T-cell (primary cell): ENCODE measurements around the gene ROR2. TPM values are rescaled to one million over a fixed set of nuclear protein-coding genes. Genes with fewer than 3 reads are reported as not detected.
A peak's percentile ranks its signal among the peaks of the same experiment; 100 is the strongest.
"Not testable (repeated sequence)": the region's sequence is repeated elsewhere in the genome, so short reads cannot be mapped to it uniquely, and the experiment has no call there.

Source experiments
- ATAC-seq, 4 experiments: fragments of 200-7000 bp in 3 of 4; fragments of 150-1000 bp in 1 of 4; cut with Tn5 transposase; replicated peaks in 1 of 4; 1 replicate in 3 of 4; 2 replicates in 1 of 4; pipeline ENCODE4 v1.10.0; 2021; ENCODE audit warnings: moderate library complexity in 3 of 4, mild to moderate bottlenecking in 2 of 4, moderate number of reproducible peaks in 1 of 4
- CTCF ChIA-PET, 2 donors: fragments of 300-600 bp; sonication (Branson Sonifier 250); formaldehyde crosslinking; loops; one replicate each; lab custom pipeline; 2022; ENCODE audit warnings: antibody characterized with exemption in 2 of 2; lab: Charles Lee
- POLR2A ChIA-PET, 2 donors: fragments of 300-600 bp; sonication (Branson Sonifier 250); formaldehyde crosslinking; loops; one replicate each; lab custom pipeline; 2022; ENCODE audit warnings: antibody characterized with exemption in 2 of 2; lab: Charles Lee
- DNase-seq, 35 experiments: peaks; one replicate each; pipeline versions ENCODE4 v3.0.0 to v3.0.0-alpha.2; 2013 to 2023
- H3K27ac ChIP-seq: one replicate; pipeline ENCODE4 v1.5.1; 2013; ENCODE audit warnings: low read length
- H3K27me3 ChIP-seq, 2 experiments: replicated peaks in 1 of 2; 1 replicate in 1 of 2; 2 replicates in 1 of 2; pipeline versions ENCODE4 v1.6.1 to v1.7.0; 2013; ENCODE audit warnings: low read length in 1 of 2, mixed read lengths in 1 of 2; ENCODE audit not compliant: control insufficient read depth in 2 of 2, insufficient read depth in 2 of 2; ENCODE audit errors: extremely low read depth in 1 of 2
- H3K36me3 ChIP-seq, 2 donors: 1 replicate in 1 of 2; 2 replicates in 1 of 2; pipeline versions ENCODE4 v1.6.1 to v1.7.0; 2013; ENCODE audit warnings: low read length in 1 of 2; ENCODE audit not compliant: control insufficient read depth in 2 of 2, insufficient read depth in 1 of 2; ENCODE audit errors: extremely low read depth in 1 of 2
- H3K4me1 ChIP-seq, 2 experiments: 1 replicate in 1 of 2; 2 replicates in 1 of 2; pipeline versions ENCODE4 v1.6.1 to v1.7.0; 2013; ENCODE audit warnings: low read length in 2 of 2, mixed read lengths in 1 of 2; ENCODE audit not compliant: insufficient read depth in 2 of 2, control insufficient read depth in 1 of 2; ENCODE audit errors: extremely low read depth in 1 of 2
- H3K4me3 ChIP-seq, 2 donors: 1 replicate in 1 of 2; 2 replicates in 1 of 2; pipeline versions ENCODE4 v1.5.1 to v1.7.0; 2013; ENCODE audit warnings: mild to moderate bottlenecking in 2 of 2, low read length in 1 of 2, moderate library complexity in 1 of 2; ENCODE audit not compliant: control insufficient read depth in 1 of 2; ENCODE audit errors: extremely low read depth in 1 of 2
- H3K9me3 ChIP-seq: 2 replicates; pipeline ENCODE4 v1.7.0; 2013
- H3K27ac Mint-ChIP-seq, 2 donors: one replicate each; pipeline ENCODE4 v1.8.0; 2020 to 2021; ENCODE audit warnings: mild to moderate bottlenecking in 2 of 2, mixed read lengths in 2 of 2
- H3K27me3 Mint-ChIP-seq, 2 donors: one replicate each; pipeline ENCODE4 v1.8.0; 2021 to 2022; ENCODE audit warnings: mixed read lengths in 2 of 2
- H3K36me3 Mint-ChIP-seq: one replicate; pipeline ENCODE4 v1.8.0; 2021; ENCODE audit warnings: mixed read lengths
- H3K4me1 Mint-ChIP-seq, 3 donors: one replicate each; pipeline ENCODE4 v1.8.0; 2020 to 2022; ENCODE audit warnings: mixed read lengths in 3 of 3, mild to moderate bottlenecking in 1 of 3
- H3K4me3 Mint-ChIP-seq, 3 donors: one replicate each; pipeline ENCODE4 v1.8.0; 2020 to 2022; ENCODE audit warnings: mild to moderate bottlenecking in 3 of 3, mixed read lengths in 3 of 3, moderate library complexity in 3 of 3
- H3K9me3 Mint-ChIP-seq, 3 donors: one replicate each; pipeline ENCODE4 v1.8.0; 2020 to 2022; ENCODE audit warnings: mixed read lengths in 3 of 3
- WGBS: methylation state at CpG from one replicate; pipeline ENCODE4 v1.1.5; 2013; ENCODE audit warnings: missing lambda C conversion rate; ENCODE audit not compliant: insufficient coverage; 5-methylcytosine and 5-hydroxymethylcytosine counted together
- total RNA-seq, 35 experiments: library from RNA in 6 of 35; stranded (reverse) in 6 of 35; fragments of 120-200 nt in 1 of 35; gene quantifications; one replicate each; pipeline versions ENCODE4 v1.2.1 to v1.2.4 and lab custom pipeline; 2013 to 2026

ROR2 gene
- total RNA-seq, 5 donors from 2014 or later (not counting 1 experiment from before 2014, with no cell fraction given): 0.07 to 0.28 (median 0.15) TPM; not detected in 1

- ChIA-PET CTCF (no interaction called here), POLR2A (no interaction called here)
- Histone ChIP-seq H3K4me1 (no peaks in the 10 kb centered on the region), H3K4me3 (no peak overlapping the region), H3K27ac (no peak overlapping the region), H3K9me3 (no peaks in the 10 kb centered on the region), H3K27me3 (peaks cover 0 to 3% of the 10 kb centered on the region in 2 experiments), H3K36me3 (no peaks in the 10 kb centered on the region)
- no peaks in the 10 kb centered on the region for H3K4me1 Mint-ChIP-seq
- ATAC-seq (no peak), DNase-seq (no peak)
- H3K27ac Mint-ChIP-seq: no peak overlapping the region
- H3K4me3 Mint-ChIP-seq: no peak overlapping the region
- no peaks in the 10 kb centered on the region for H3K36me3 Mint-ChIP-seq
- WGBS: no CpG with 5 or more reads among the region's 2 CpGs
- H3K9me3 Mint-ChIP-seq: no peaks in the 10 kb centered on the region
- peaks cover 8 to 21% of the 10 kb centered on the region in 2 donors for H3K27me3 Mint-ChIP-seq
Observed at GRCh38 chr9:91557327-91557726, 392.7 kb downstream of the ROR2 start.

- 100% methylated on average over 1 of the region's 2 CpGs for WGBS
- H3K36me3 ChIP-seq: no peaks in the 10 kb centered on the region
- Mint-ChIP-seq H3K27ac (no peak overlapping the region), H3K36me3 (no peaks in the 10 kb centered on the region), H3K4me1 (no peaks in the 10 kb centered on the region), H3K4me3 (no peak overlapping the region), H3K9me3 (no peaks in the 10 kb centered on the region), H3K27me3 (peaks cover 7 to 11% of the 10 kb centered on the region in 2 donors)
- H3K9me3 ChIP-seq: no peaks in the 10 kb centered on the region
- H3K27me3 ChIP-seq: no peaks in the 10 kb centered on the region
- DNase-seq: no peak
- ChIA-PET CTCF (no interaction called here), POLR2A (no interaction called here)
- H3K4me3 ChIP-seq: no peak overlapping the region
- no peak for ATAC-seq
- no peak overlapping the region for H3K27ac ChIP-seq
- H3K4me1 ChIP-seq: no peaks in the 10 kb centered on the region
Observed at GRCh38 chr9:91555132-91555531, 394.9 kb downstream of the ROR2 start.

GRCh38 chr9:91549177-91549576, 400.9 kb downstream of the ROR2 start:
- POLR2A ChIA-PET: no interaction called here
- Histone ChIP-seq H3K27ac (no peak overlapping the region), H3K4me1 (no peaks in the 10 kb centered on the region), H3K36me3 (no peaks in the 10 kb centered on the region), H3K27me3 (no peaks in the 10 kb centered on the region), H3K9me3 (no peaks in the 10 kb centered on the region), H3K4me3 (no peak overlapping the region)
- Mint-ChIP-seq H3K4me1 (no peaks in the 10 kb centered on the region), H3K27me3 (peaks cover 1 to 9% of the 10 kb centered on the region in 2 donors), H3K36me3 (no peaks in the 10 kb centered on the region), H3K9me3 (no peaks in the 10 kb centered on the region), H3K4me3 (no peak overlapping the region), H3K27ac (no peak overlapping the region)
- 87% methylated on average over 3 of the region's 5 CpGs for WGBS
- CTCF ChIA-PET: no interaction called here
- ATAC-seq: no peak
- DNase-seq: no peak

GRCh38 chr9:91547081-91547480, 402.9 kb downstream of the ROR2 start:
- Mint-ChIP-seq H3K9me3 (no peaks in the 10 kb centered on the region), H3K27ac (no peak overlapping the region), H3K36me3 (no peaks in the 10 kb centered on the region), H3K27me3 (peaks cover 3 to 9% of the 10 kb centered on the region in 2 donors), H3K4me3 (no peak overlapping the region), H3K4me1 (no peaks in the 10 kb centered on the region)
- H3K9me3 ChIP-seq: no peaks in the 10 kb centered on the region
- ChIA-PET POLR2A (no interaction called here), CTCF (no interaction called here)
- DNase-seq: no peak
- ATAC-seq: no peak
- H3K36me3 ChIP-seq: no peaks in the 10 kb centered on the region
- H3K27me3 ChIP-seq: no peaks in the 10 kb centered on the region
- no peak overlapping the region for H3K4me3 ChIP-seq
- H3K4me1 ChIP-seq: no peaks in the 10 kb centered on the region
- no peak overlapping the region for H3K27ac ChIP-seq
- 91% methylated on average over 1 of the region's 2 CpGs for WGBS

- H3K36me3 ChIP-seq: no peaks in the 10 kb centered on the region
- H3K4me3 ChIP-seq: no peak overlapping the region
- POLR2A ChIA-PET: no interaction called here
- no peaks in the 10 kb centered on the region for H3K4me1 ChIP-seq
- CTCF ChIA-PET: no interaction called here
- no peaks in the 10 kb centered on the region for H3K9me3 Mint-ChIP-seq
- no peak overlapping the region for H3K4me3 Mint-ChIP-seq
- no peak for DNase-seq
- H3K27me3 ChIP-seq: no peaks in the 10 kb centered on the region
- peaks cover 3 to 5% of the 10 kb centered on the region in 2 donors for H3K27me3 Mint-ChIP-seq
- ATAC-seq: no peak
- 96% methylated on average over 3 of the region's 4 CpGs for whole genome bisulfite sequencing
- no peaks in the 10 kb centered on the region for H3K36me3 Mint-ChIP-seq
- H3K27ac Mint-ChIP-seq: no peak overlapping the region
- no peak overlapping the region for H3K27ac ChIP-seq
- H3K4me1 Mint-ChIP-seq: no peaks in the 10 kb centered on the region
- H3K9me3 ChIP-seq: no peaks in the 10 kb centered on the region
Observed at GRCh38 chr9:91546574-91546973, 403.5 kb downstream of the ROR2 start.

GRCh38 chr9:91541734-91542133, 408.3 kb downstream of the ROR2 start:
- WGBS: no CpG with 5 or more reads among the region's 3 CpGs
- no peaks in the 10 kb centered on the region for H3K36me3 Mint-ChIP-seq
- POLR2A ChIA-PET: no interaction called here

GRCh38 chr9:91540506-91540905, 409.5 kb downstream of the ROR2 start:
- H3K9me3 ChIP-seq, H3K36me3 Mint-ChIP-seq, H3K4me3 ChIP-seq, H3K4me1 ChIP-seq, POLR2A ChIA-PET, H3K27me3 ChIP-seq, H3K27me3 Mint-ChIP-seq, CTCF ChIA-PET, DNase-seq, H3K27ac ChIP-seq, ATAC-seq, H3K9me3 Mint-ChIP-seq, H3K36me3 ChIP-seq: not testable (repeated sequence)
- Mint-ChIP-seq H3K4me1 (peaks cover 9 to 11% (median 10%) of the 10 kb centered on the region in 3 donors), H3K4me3 (peak overlapping the region in 1 of 3 donors; percentile 0), H3K27ac (peak overlapping the region; percentile 36 to 37)
- no CpG with 5 or more reads among the region's 4 CpGs for WGBS

More at GRCh38 chr9:91541734-91542133, 408.3 kb downstream of the ROR2 start:
- H3K4me3 Mint-ChIP-seq: no peak overlapping the region
- CTCF ChIA-PET: no interaction called here
- ATAC-seq: no peak
- no peak overlapping the region for H3K27ac Mint-ChIP-seq
- peaks cover 0 to 4% of the 10 kb centered on the region in 2 experiments for H3K27me3 ChIP-seq
- H3K9me3 Mint-ChIP-seq: no peaks in the 10 kb centered on the region
- H3K9me3 ChIP-seq: no peaks in the 10 kb centered on the region
- no peaks in the 10 kb centered on the region for H3K36me3 ChIP-seq
- DNase-seq: no peak
- H3K4me3 ChIP-seq: no peak overlapping the region
- peaks cover 0 to 8% of the 10 kb centered on the region in 2 donors for H3K27me3 Mint-ChIP-seq
- no peaks in the 10 kb centered on the region for H3K4me1 ChIP-seq
- peaks cover 9 to 11% (median 10%) of the 10 kb centered on the region in 3 donors for H3K4me1 Mint-ChIP-seq
- H3K27ac ChIP-seq: no peak overlapping the region
